Stimulated activated CD4-positive, alpha-beta T cell treated with anti-CD3 and anti-CD28 coated beads, Interleukin-4, amount 100 ng/mL, for 24 hours (primary cell): ENCODE data around the gene TDP1.

Experiments
- DNase-seq: peaks from one replicate; pipeline ENCODE4 v3.0.0-alpha.2; 2020

TDP1 gene

DNA sequence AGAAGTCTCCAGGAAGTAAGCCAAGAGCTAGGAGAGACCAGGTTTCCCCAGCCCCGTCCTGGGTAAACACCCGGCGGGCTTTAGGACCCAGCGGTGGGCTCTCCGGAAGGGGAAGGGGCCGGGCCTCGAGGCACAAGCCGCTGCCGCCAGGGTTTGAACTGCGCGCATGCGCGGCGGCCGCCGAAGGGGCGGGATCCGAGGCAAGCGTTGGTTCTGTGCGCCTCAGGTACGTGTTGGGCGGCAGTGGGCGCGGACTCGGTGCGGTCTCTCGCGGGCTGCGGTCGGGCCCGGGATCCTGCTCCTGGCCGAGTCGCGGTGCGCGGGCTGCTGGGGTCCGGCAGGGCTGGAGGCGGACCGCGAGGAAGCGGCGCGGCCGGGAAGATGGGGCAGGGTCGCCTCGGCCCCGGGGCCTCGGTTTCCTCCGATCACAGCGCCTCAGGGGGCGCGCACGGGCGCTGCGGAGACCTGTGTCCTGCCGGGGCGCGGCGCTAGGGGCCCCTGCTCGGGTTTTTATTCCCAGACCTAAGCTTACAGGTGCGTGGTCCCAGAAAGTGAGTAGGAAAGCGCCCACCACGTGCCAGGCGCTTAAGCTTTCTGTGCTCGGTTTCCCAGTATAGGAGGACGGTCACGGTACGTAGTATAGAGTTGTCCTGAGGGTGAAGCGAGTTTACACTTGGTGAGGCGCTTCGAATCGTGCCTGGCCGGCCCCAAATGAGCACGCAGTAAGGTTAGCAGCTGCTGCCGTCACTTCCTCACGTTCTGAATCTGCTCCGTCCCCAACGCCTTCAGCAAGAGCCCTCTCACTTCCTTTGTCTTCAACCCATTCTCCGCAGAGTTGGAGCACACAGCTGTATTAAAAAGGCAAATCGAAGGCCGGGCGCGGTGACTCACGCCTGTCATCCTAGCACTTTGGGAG, at the start of gene TDP1:
Gene TDP1, plus strand, starts transcription at position 183 of the 916 bp plus-strand sequence. CDS start 7,188 bp downstream, outside the sequence.
- peak; percentile 97 for DNase-seq

GRCh38 chr14:89906000-89906399, 49.7 kb upstream of the TDP1 start:
- DNase-seq = no peak

DNA sequence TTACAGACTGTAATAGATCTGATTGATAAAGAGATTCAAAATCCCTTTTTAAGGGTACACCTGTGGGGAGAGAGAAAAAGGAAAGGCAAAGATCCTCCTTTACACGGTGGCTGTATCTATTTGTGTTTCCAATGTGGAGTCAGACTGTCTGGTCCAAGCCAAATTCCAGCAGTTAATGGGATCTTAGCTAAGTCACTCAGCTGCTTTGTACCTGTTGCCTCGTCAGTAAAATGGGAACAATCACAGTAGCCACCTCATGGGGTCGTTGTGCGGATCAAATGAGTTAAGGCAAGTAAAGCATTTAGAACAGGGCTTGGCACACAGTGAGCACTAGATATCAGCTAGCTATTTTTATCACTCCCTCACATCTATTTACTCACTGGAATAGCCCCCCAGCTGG, 48.1 kb upstream of the TDP1 start:
- DNase-seq = no peak

DNA sequence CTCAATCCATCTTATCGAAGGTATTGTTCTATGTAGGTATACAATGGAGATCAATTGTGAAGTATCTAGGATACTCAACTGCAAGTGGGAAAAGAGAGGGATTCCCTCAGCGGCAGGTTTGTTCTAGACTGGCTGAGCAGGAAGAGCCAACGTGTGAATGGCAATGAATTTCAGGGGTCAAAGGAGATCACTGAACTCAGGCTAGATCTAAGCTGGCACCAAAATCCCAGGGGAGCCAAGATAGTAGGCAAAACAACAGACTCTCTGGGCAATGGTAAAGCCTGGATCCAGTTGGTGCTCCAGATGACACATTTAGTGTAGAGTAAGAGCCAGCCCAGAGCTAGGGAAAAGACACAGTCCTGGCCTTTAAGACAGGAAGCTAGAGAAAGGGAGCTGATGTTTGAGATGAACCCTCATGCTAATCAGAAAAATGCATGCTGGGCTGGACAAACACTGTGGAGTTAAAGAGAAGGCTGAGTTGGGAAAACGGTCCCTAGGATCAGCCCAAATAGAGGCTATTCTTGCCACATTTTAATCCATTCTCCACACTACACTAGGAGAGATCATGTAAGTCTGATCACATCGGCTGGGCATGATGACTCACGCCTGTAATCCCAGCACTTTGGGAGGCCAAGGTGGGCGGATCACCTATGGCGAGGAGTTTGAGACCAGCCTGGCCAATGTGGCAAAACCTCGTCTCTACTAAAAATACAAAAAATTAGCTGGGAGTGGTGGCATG, 46.8 kb upstream of the TDP1 start:
- DNase-seq = no peak

- no peak for DNase-seq
Measured at GRCh38 chr14:89909586-89909985, 46.1 kb upstream of the TDP1 start.

DNA sequence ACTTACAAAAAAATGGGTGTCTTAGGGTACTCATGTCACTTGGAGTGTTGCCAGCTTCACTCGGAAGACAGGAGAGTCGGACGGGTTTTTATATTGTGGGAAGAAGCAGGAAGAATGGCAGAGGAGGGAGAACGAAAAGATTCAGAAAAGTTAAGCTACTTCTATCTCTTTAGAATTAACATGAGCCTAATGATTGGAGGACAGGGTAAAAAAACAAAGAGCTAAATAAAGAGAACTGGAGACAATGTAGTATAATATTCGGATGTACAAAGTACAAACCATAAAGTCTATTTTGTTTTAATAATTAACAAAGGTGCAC, 45.1 kb upstream of the TDP1 start:
- no peak for DNase-seq

DNA sequence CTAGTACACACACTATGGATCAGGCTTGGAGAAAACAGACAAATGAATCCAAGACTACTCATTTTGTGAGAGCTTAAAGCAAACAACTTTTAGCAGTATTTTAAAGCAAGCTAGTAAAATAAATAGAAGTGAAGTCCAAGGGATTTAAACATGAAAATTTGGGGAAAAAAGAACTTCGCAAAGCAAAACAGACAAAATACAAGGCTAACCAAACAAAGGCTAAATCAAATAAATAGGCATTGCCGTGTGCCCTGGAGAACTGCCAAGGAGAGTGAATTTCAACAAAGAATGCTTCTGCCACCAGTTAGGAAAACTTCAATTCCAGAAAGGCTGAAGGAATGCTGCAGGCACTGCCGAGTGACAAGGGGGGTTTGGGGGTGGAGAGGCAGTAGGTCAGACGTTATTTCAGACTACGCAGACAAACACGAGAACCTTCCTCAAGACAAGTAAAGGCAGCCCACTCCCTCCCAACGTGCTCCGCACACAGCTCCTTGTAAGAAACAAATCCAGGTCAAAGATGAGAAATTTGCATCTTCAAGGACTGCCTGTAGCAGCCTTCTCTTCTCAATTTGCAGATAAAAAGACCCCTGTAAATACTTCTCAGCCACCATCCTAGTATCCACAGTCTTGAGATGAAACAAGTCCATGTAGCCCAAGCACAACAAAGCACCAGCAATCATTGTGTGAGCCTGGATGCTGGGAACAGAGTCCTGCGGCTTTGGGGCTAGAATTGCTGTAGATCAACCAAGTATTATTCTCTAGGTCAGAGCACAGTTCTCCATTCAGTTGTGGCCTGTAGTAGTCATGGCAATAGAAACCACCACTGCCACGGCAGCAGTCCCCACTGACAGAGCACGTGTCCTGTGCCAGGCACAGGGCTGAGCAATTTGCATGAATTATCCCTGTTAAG, 44.5 kb upstream of the TDP1 start:
- DNase-seq = no peak

- DNase-seq = no peak
Measured at GRCh38 chr14:89912221-89912620, 43.5 kb upstream of the TDP1 start.

- DNase-seq = no peak
Measured at GRCh38 chr14:89912667-89913211, 43.0 kb upstream of the TDP1 start.

DNA sequence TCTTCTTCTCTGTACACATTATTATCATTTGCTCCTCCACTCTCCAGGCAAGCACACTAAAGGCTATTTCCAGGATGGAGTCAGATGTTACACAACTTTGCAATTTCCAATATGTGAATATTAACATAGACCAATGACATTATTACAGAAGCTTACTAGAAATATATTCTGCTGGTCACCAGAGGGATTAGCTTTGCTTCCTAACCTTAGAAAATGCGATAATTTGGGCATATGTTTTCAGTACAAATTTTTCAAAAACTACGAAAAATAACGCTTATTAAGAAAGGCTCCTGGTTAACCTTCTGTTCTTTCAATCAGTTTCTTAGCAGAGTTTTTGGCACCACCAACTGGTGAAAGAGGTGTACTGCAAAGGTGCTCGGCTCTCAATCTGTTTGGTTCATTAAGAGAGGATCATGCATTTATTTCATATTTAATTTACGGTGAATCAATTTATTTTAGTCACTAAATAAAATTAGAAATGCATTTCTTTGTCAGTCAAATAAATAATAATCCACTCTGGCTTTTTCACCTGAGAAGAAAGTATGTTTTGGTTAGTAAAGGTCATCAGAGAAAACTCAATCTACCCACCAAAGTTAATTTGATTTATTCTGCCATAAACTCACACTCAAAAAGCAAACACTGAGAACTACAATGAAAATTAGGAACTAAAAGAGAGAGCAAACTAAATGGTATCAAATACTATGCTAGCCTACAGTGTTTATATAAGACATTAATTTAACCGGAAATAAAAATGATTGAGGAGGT, 40.4 kb upstream of the TDP1 start:
- peak; percentile 68 for DNase-seq

GRCh38 chr14:89918721-89919120, 37.0 kb upstream of the TDP1 start:
- no peak for DNase-seq

DNA sequence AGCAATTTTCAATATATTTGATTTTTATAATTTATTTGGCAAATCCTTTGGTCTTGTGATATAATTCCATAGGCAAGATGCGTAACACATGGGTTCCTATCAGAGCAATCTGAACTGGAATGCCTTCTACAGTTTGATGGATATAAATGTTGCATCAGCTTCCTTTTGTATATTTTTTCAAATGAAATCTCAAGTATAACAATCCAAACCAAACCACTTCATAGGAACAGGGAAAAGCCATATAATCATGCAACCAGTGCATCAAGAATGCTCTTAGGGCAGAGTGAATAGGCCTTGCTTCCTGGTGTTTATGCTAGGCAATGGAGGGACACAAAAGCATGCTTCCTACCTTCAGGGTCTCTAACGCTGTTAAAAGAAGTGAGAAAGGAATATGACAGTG, 35.7 kb upstream of the TDP1 start:
- DNase-seq = no peak

GRCh38 chr14:89921346-89921745, 34.4 kb upstream of the TDP1 start:
- no peak for DNase-seq

- DNase-seq = no peak
Measured at GRCh38 chr14:89922031-89922907, 33.5 kb upstream of the TDP1 start.

DNA sequence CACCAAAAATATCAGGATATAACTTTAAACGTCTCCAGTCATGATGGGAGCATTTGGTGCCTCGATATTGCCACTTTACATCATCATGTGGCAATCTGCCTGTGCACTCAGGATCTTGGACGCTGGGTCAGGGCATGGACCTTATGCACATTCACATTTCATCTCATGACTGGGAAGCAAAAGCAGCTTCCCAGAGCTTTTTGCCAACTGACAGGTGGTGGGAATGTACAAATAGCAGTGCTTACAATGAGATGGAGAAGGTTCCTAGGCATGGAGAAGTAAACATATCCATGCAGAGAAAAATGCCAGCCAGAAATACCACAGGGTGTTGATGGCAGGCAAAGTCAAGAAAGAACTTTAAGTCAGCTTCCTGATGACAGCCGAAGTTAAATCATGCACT, 31.5 kb upstream of the TDP1 start:
- no peak for DNase-seq

DNA sequence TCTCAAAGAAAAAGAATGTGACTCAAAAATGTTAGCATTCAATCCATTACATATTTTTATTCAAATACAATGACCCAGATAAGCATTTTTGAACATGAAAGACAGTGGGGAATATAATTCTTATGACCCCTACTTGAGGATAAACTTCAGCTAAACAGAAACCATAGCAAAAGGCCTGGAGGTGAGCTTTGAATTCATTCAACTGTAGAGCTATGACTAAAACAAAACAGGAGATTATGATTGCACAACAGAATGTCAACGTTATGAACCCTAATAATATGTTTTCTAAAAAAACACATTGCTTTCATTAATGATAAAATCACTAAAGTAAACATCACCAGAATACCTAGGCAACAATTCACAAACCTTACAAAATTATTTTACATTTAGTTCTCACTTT, 29.0 kb upstream of the TDP1 start:
- DNase-seq = no peak

GRCh38 chr14:89927186-89927865, 28.4 kb upstream of the TDP1 start:
- DNase-seq = no peak

DNA sequence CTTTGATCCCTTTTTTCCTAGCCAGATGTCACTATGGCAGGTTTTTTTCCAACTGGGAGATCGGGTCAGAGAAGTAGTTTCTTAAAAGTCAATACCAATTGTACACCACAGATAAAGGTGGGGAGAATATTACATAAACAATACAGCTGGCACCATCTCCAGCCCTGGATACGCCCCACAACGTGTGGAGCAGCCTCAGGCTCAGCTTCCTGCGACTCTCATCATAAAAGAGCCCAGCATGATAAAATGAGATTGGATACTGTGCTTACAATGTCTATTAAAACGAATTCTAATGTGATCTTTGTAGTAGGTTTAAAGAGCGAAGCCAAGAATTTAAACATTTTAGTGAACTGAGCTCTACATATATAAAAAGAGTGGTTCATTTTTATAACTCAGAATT, 22.7 kb upstream of the TDP1 start:
- no peak for DNase-seq

DNA sequence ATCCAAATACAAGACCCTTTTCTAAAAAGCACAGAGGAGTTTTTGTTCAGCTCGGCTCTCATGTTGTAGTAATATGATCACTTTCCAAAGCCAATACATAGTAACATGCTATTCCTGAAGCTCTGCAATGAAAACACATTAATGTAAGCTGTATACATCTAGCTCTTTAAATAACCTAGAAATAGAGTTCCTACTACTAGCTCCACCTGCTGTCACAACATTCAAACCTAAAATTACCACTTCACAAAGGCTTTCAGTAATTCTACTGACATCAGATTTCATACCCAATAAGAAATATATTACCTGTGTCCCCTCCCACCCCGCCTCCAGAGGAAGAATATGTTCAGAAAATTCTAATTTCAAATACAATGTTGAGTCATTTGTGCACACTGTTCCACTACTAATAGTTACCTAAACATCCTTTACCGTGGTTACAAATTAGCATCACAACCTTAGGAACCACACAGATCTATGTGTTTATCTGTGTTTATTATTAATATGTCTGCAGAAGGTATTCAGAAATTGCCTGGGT, 19.0 kb upstream of the TDP1 start:
- no peak for DNase-seq

DNA sequence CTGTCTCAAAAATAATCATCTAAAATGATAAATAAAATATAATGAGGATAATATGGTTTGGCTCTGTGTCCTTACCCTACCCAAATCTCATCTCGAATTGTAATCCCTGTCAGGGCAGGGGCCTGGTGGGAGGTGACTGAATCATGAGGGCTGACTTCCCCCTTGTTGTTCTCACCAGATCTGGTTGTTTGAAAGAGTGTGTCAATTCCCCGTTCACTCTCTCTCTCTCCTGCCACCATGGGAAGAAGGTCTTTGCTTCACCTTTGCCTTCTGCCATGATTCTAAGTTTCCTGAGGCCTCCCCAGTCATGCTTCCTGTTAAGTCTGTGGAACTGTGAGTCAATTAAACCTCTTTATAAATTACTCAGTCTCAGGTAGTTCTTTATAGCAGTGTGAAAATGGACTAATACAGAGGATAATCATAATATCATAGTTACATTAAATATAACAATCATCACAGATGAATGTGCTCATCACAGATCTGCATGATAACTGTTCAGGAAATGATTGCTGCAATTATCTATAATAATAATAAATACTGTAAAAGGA, 13.8 kb upstream of the TDP1 start:
- DNase-seq = peak; percentile 9
